Measurements from ENCODE around the gene GLYATL2.
A peak's percentile ranks its signal among the peaks of the same experiment; 100 is the strongest.

GLYATL2 gene

GRCh38 chr11:58796333-58796732 lies 48.2 kb downstream of the GLYATL2 start:
- no peak for DNase-seq

DNA sequence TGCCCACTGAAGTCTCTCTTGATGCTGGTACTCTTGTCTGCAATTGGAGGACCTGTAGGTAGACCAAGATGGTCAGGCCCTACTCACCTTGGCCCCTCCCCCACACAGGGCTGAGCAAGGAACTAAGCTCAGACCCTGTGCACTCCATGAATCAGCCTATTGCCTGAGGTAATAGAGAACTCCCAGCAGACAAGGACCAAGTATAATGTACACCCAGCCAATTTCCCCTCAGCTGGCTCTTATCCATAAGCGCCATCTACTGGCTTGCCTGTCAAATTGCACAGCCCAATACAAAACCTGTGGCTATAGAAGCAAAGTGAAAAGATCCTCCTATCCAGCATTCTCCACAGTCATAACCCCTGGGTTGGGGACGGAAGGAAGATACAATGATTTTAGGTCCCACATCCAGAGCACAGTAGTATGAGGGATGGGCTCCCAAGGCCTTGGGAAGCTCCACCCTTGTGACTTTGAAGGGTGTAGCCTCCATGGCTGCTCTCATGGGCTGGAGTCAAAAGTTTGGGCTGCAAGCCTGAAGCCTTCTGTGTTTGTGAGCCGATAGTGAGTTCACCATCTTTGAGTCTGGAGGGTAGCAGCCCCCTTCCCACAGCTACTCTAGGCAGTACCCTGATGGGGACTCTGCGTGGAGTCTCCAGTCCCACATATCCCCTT lies 56.0 kb downstream of the GLYATL2 start:
- peak; percentile 20 to 35 for DNase-seq

- DNase-seq = no peak
These were observed 56.6 kb downstream of the GLYATL2 start for GRCh38 chr11:58787903-58788302.

DNA sequence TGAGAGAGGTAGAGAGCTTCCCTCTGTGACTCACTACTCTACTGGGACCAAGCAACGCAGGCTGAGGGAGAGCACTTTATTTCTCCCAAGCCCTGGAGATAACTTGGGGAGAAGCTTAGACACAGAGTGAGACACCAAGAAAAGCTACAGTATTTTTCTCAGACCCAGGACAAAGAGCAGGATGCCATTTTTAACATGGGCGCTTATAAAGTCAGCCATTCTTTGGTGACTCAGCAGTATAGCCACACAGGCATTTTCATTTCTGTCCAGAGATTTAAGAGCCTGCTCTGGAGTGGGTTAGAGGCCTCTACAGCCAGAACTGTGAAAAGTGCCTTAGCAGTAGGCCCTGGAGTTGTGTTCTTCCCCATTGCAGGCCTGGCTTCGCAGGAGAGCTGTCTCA lies 57.8 kb downstream of the GLYATL2 start:
- DNase-seq = no peak

GRCh38 chr11:58784995-58785394 lies 59.5 kb downstream of the GLYATL2 start:
- DNase-seq = no peak
